Pancreas (tissue), 10 donors: ENCODE measurements around the gene RCCD1. TPM values are rescaled to one million over a fixed set of nuclear protein-coding genes. Genes with fewer than 3 reads are reported as not detected.

Experiments
- ATAC-seq, 4 donors: fragments of 200-7000 bp; cut with Tn5 transposase; one replicate each; pipeline versions ENCODE4 v1.8.0 to v1.9.1; 2020; ENCODE audit warnings: mild to moderate bottlenecking in 4 of 4, moderate library complexity in 4 of 4
- DNase-seq, 6 donors: peaks; one replicate each; pipeline ENCODE4 v3.0.0-alpha.2; 2020
- FAIRE-seq: peaks from 2 replicates; lab custom pipeline; 2012; peaks lifted over from hg19 to GRCh38; lab: Jason Lieb, UNC
- H3K27ac ChIP-seq, 4 donors: fragments of 200-600 bp; sonication (generic); 1 replicate in 3 of 4; 2 replicates in 1 of 4; pipeline versions ENCODE4 v1.5.0 to v1.8.0; 2020
- H3K27me3 ChIP-seq, 4 donors: fragments of 200-600 bp; one replicate each; pipeline ENCODE4 v1.8.0; 2021
- H3K36me3 ChIP-seq, 3 donors: fragments of 200-600 bp; sonication (generic) in 1 of 3; one replicate each; pipeline versions ENCODE4 v1.5.0 to v1.8.0; 2020 to 2021
- H3K4me1 ChIP-seq, 3 donors: fragments of 200-600 bp; one replicate each; pipeline ENCODE4 v1.8.0; 2021
- H3K4me3 ChIP-seq, 4 donors: fragments of 200-600 bp; sonication (generic) in 2 of 4; one replicate each; pipeline versions ENCODE4 v1.5.0 to v1.8.0; 2020 to 2021
- H3K9me3 ChIP-seq, 4 donors: fragments of 200-600 bp; one replicate each; pipeline ENCODE4 v1.8.0; 2021
- WGBS, 2 donors: extraction: QIAGEN DNeasy Blood & Tissue Kit; methylation state at CpG; one replicate each; pipeline ENCODE4 v1.1.7; 2013; 5-methylcytosine and 5-hydroxymethylcytosine counted together
- intact Hi-C, 3 donors: fragments of 100-400 bp; cut with DNase I; formaldehyde crosslinking; loops; one replicate each; pipeline versions ENCODE4 v1.11.1 to v1.14.2; 2022
- polyA plus RNA-seq, 2 donors: library from polyadenylated mRNA; stranded (reverse); fragments of 200-250 nt; gene quantifications; one replicate each; pipeline ENCODE4 v1.2.3, GENCODE V29; 2013
- total RNA-seq, 6 donors: library from RNA; stranded (reverse); fragmentation: NEBNext Ultra II Directional in 4 of 6; extraction: Animal tissue kit (Norgen Biotek cat#: 25700) in 4 of 6; gene quantifications; one replicate each; pipeline versions ENCODE4 v1.2.1 to v1.2.4, GENCODE V29; 2021 to 2023
- TF ChIP-seq, protein P1 (sequence below), 4 donors: fragments of 200-600 bp; sonication (generic) in 3 of 4; IDR thresholded peaks; one replicate each; pipeline versions ENCODE4 v1.5.0 to v1.8.0; 2021; ENCODE audit warnings: antibody characterized with exemption in 4 of 4
- donor health status: healthy with polysubstance abuse.
- donor health status: DM: no; HTN: no; CAD: no; lungs with moderate emphysema.
- donor health status: DM: no; HTN: no; CAD: no.
- donor health status: control.
- donor health status: control.
- donor health status: Bipolar disorder and iron deficiency.
- donor health status: DM: yes; HTN: yes; CAD: no.
- donor health status: DM: no; HTN: no; CAD: no.
- donor health status: DM: no; HTN: no; CAD: no.
- donor health status: DM: yes; HTN: yes; CAD: no.

The RCCD1 gene
- total and polyA plus RNA-seq, 8 donors = 6.6 to 12.2 (median 8.5) TPM

- 95 to 100% methylated on average over 6 of the region's 6 CpGs for WGBS, 2 donors
- H3K27me3 ChIP-seq = no peaks in the 10 kb centered on the region
- ATAC-seq = no peak
- no peak for FAIRE-seq
- H3K4me3 ChIP-seq = no peak overlapping the region
- intact Hi-C loops = no loop called here
- TF ChIP-seq, protein P1, sequence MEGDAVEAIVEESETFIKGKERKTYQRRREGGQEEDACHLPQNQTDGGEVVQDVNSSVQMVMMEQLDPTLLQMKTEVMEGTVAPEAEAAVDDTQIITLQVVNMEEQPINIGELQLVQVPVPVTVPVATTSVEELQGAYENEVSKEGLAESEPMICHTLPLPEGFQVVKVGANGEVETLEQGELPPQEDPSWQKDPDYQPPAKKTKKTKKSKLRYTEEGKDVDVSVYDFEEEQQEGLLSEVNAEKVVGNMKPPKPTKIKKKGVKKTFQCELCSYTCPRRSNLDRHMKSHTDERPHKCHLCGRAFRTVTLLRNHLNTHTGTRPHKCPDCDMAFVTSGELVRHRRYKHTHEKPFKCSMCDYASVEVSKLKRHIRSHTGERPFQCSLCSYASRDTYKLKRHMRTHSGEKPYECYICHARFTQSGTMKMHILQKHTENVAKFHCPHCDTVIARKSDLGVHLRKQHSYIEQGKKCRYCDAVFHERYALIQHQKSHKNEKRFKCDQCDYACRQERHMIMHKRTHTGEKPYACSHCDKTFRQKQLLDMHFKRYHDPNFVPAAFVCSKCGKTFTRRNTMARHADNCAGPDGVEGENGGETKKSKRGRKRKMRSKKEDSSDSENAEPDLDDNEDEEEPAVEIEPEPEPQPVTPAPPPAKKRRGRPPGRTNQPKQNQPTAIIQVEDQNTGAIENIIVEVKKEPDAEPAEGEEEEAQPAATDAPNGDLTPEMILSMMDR (IDR thresholded peaks at IDR 0.05) = no peak
- H3K27ac ChIP-seq = no peak overlapping the region
- H3K36me3 ChIP-seq = peaks cover 0 to 50% (median 18%) of the 10 kb centered on the region in 3 donors
- peaks cover 4% of the 10 kb centered on the region in 3 donors for H3K4me1 ChIP-seq
- no peaks in the 10 kb centered on the region for H3K9me3 ChIP-seq
- no peak for DNase-seq
Observed at GRCh38 chr15:90950676-90951075, 4.0 kb upstream of the RCCD1 start.

DNA sequence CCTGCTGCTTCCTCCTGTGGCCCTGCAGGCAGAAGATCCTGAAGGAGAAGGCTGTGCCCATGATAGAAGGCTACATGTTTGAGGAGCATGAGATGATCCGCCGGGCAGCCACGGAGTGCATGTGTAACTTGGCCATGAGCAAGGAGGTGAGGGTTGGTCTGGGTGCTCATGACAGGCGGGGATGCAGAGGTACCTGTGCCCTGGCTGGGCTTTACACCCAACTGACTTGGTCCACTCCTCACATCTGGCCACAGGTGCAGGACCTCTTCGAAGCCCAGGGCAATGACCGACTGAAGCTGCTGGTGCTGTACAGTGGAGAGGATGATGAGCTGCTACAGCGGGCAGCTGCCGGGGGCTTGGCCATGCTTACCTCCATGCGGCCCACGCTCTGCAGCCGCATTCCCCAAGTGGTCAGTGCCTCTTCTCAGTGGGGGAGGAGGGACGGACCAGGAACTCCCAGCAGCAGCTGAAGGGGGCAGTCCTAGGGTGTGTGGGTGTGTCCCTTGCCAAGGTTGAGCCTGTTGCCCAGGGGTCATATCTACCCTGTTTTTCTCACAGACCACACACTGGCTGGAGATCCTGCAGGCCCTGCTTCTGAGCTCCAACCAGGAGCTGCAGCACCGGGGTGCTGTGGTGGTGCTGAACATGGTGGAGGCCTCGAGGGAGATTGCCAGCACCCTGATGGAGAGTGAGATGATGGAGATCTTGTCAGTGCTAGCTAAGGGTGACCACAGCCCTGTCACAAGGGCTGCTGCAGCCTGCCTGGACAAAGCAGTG is 1.6 kb upstream of the RCCD1 start:
- intact Hi-C loops = no loop called here
- TF ChIP-seq, protein P1 (IDR thresholded peaks at IDR 0.05) = no peak

GRCh38 chr15:90953947-90954711 is 555 bp upstream of the RCCD1 start:
- TF ChIP-seq, protein P1 (IDR thresholded peaks at IDR 0.05) = no peak
- Histone ChIP-seq H3K27ac (peak overlapping the region in 3 of 4 donors; percentile 92 to 96 (median 96)), H3K36me3 (peaks cover 0 to 30% (median 13%) of the 10 kb centered on the region in 3 donors), H3K27me3 (no peaks in the 10 kb centered on the region), H3K4me3 (peak overlapping the region in 2 of 4 donors; percentile 63 to 85), H3K4me1 (peaks cover 8 to 17% (median 8%) of the 10 kb centered on the region in 3 donors), H3K9me3 (no peaks in the 10 kb centered on the region)
- intact Hi-C loops = no loop called here
- ATAC-seq (no peak), DNase-seq (no peak), FAIRE-seq (no peak)
- 68 to 69% methylated on average over 16 of the region's 16 CpGs for WGBS, 2 donors

More for the DNA sequence above, 1.6 kb upstream of the RCCD1 start:
- H3K4me3 ChIP-seq = no peak overlapping the region
- H3K36me3 ChIP-seq = peaks cover 0 to 39% (median 13%) of the 10 kb centered on the region in 3 donors
- 88 to 93% methylated on average over 14 of the region's 14 CpGs for WGBS, 2 donors
- FAIRE-seq (no peak), DNase-seq (no peak), ATAC-seq (no peak)
- H3K27me3 ChIP-seq = no peaks in the 10 kb centered on the region
- H3K27ac ChIP-seq = no peak overlapping the region
- peaks cover 8 to 17% (median 8%) of the 10 kb centered on the region in 3 donors for H3K4me1 ChIP-seq
- no peaks in the 10 kb centered on the region for H3K9me3 ChIP-seq

DNA sequence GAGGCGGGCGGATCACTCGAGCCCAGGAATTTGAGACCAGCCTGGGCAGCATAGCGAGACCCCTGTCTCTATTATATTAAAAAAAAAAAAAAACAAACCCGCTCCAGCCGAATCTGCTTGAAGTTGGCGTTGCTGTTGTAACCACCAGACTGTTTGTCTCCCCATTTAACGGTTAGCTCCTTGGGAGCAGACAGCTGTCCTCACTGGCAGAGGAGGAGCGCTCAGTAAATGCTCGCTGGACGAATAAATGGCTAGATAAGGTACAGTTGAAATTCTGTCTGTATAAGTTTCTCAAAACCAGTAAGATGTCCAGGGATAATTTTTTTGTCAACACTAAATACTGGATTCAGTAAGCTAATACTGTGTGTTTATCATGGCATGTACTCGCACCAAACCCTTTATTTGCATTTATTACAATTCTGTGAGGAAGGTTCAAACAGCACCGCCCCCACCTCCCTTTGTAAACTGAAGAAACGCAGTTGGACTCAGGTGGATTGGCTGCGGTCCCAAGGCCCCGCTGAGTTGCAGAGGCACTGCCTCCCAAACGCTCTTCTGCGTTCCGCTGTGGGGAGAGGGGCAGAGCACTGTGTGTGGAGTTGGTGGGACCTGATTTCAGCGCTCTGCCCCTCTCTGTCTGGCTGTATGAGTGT is 1.1 kb downstream of the RCCD1 start:
- H3K27ac ChIP-seq = peak overlapping the region in 2 of 4 donors; percentile 93 to 96
- FAIRE-seq = no peak

More for the DNA sequence above, 1.1 kb downstream of the RCCD1 start:
- 23 to 25% methylated on average over 20 of the region's 20 CpGs for WGBS, 2 donors
- Histone ChIP-seq H3K36me3 (peaks cover 0 to 18% (median 3%) of the 10 kb centered on the region in 3 donors), H3K27me3 (no peaks in the 10 kb centered on the region), H3K4me3 (peak overlapping the region; percentile 53 to 95 (median 75)), H3K9me3 (no peaks in the 10 kb centered on the region), H3K4me1 (peaks cover 8 to 17% (median 8%) of the 10 kb centered on the region in 3 donors)
- ATAC-seq = peak; percentile 2 to 30 (median 12)
- intact Hi-C loops = loop anchor here in 2 of 3 donors (5.0 kb wide), 2 partner anchors 77 to 82 kb away; no protein-coding TSS in a partner anchor
- TF ChIP-seq, protein P1 (IDR thresholded peaks at IDR 0.05) = no peak
- peak in 5 of 6 donors; percentile 50 to 85 (median 71) for DNase-seq
